IMR-90 (cell line): ENCODE measurements around the gene CTIF. TPM values are rescaled to one million over a fixed set of nuclear protein-coding genes. Genes with fewer than 3 reads are reported as not detected.
A peak's percentile ranks its signal among the peaks of the same experiment; 100 is the strongest.

Experiments used
- ATAC-seq: fragments of 200-7000 bp; cut with Tn5 transposase; 2 replicates; pipeline ENCODE4 v1.9.1; 2020; ENCODE audit warnings: low read depth, mild to moderate bottlenecking, moderate library complexity
- BruUV-seq: library from RNA; stranded (reverse); fragments of 400-500 nt; replicated peaks from 2 replicates; lab custom pipeline; 2021; lab: Mats Ljungman, UMichigan
- CTCF ChIA-PET: fragments of 300-600 bp; formaldehyde crosslinking; extraction: SDS; loops from one replicate; lab custom pipeline; 2021; ENCODE audit warnings: antibody characterized with exemption; lab: Yijun Ruan, JAX
- POLR2A ChIA-PET: fragments of 300-600 bp; sonication (Branson Sonifier 250); formaldehyde crosslinking; loops from one replicate; lab custom pipeline; 2022; ENCODE audit warnings: antibody characterized with exemption; ENCODE audit not compliant: unreplicated experiment; lab: Charles Lee
- DNase-seq: peaks from one replicate; pipeline ENCODE4 v3.0.0; 2013
- H2AFZ ChIP-seq: replicated peaks from 2 replicates; pipeline ENCODE3; 2013; ENCODE audit warnings: low read length, mild to moderate bottlenecking; ENCODE audit not compliant: poor library complexity
- H2AK5ac ChIP-seq: 2 replicates; pipeline ENCODE4 v1.6.1; 2013; ENCODE audit warnings: low read depth, low read length, inconsistent platforms
- H2AK9ac ChIP-seq: replicated peaks from 2 replicates; pipeline ENCODE3; 2013; ENCODE audit warnings: mild to moderate bottlenecking, low read depth, low read length, moderate library complexity; ENCODE audit not compliant: poor library complexity
- H2BK120ac ChIP-seq: 2 replicates; pipeline ENCODE4 v1.6.1; 2013; ENCODE audit warnings: low read depth, low read length, inconsistent platforms
- H2BK15ac ChIP-seq: 3 replicates; pipeline ENCODE4 v1.6.1; 2013; ENCODE audit warnings: low read depth, low read length, inconsistent platforms
- H2BK20ac ChIP-seq: 2 replicates; pipeline ENCODE4 v1.6.1; 2013; ENCODE audit warnings: low read depth, mild to moderate bottlenecking, inconsistent platforms, low read length, moderate library complexity
- H2BK5ac ChIP-seq: 2 replicates; pipeline ENCODE4 v1.6.1; 2013; ENCODE audit warnings: mild to moderate bottlenecking, low read depth, low read length, inconsistent platforms; ENCODE audit not compliant: poor library complexity, severe bottlenecking
- H3K14ac ChIP-seq: replicated peaks from 2 replicates; pipeline ENCODE4 v1.6.1; 2013; ENCODE audit warnings: low read depth, low read length, inconsistent platforms
- H3K18ac ChIP-seq: 2 replicates; pipeline ENCODE4 v1.6.1; 2013; ENCODE audit warnings: low read depth, low read length, control low read depth
- H3K23ac ChIP-seq: 2 replicates; pipeline ENCODE4 v1.6.1; 2013; ENCODE audit warnings: low read depth, low read length, inconsistent platforms
- H3K27ac ChIP-seq: 2 replicates; pipeline ENCODE4 v1.5.1; 2013; ENCODE audit warnings: mild to moderate bottlenecking, control low read depth, low read length; ENCODE audit not compliant: insufficient read depth
- H3K27me3 ChIP-seq: 2 replicates; pipeline ENCODE4 v1.6.1; 2013; ENCODE audit warnings: low read length; ENCODE audit not compliant: control insufficient read depth, insufficient read depth
- H3K36me3 ChIP-seq: 2 replicates; pipeline ENCODE4 v1.6.1; 2013; ENCODE audit warnings: low read length, mixed read lengths; ENCODE audit not compliant: control insufficient read depth, insufficient read depth
- H3K4ac ChIP-seq: 2 replicates; pipeline ENCODE4 v1.6.1; 2013; ENCODE audit warnings: low read depth, low read length, inconsistent platforms
- H3K4me1 ChIP-seq: 2 replicates; pipeline ENCODE4 v1.6.1; 2013; ENCODE audit warnings: low read length, mixed read lengths; ENCODE audit not compliant: control insufficient read depth, insufficient read depth
- H3K4me2 ChIP-seq: 2 replicates; pipeline ENCODE4 v1.6.1; 2013; ENCODE audit warnings: low read depth, mild to moderate bottlenecking, control low read depth, low read length, moderate library complexity
- H3K4me3 ChIP-seq: 2 replicates; pipeline ENCODE4 v1.5.1; 2013; ENCODE audit warnings: low read depth, mild to moderate bottlenecking, control low read depth, low read length, moderate library complexity; ENCODE audit not compliant: insufficient read depth
- H3K56ac ChIP-seq: 2 replicates; pipeline ENCODE4 v1.6.1; 2013; ENCODE audit warnings: low read length, inconsistent platforms; ENCODE audit not compliant: insufficient read depth; ENCODE audit errors: extremely low read depth
- H3K79me1 ChIP-seq, 2 experiments: 2 replicates each; pipeline ENCODE4 v1.6.1; 2013; ENCODE audit warnings: low read length in 2 of 2, inconsistent platforms in 1 of 2, low read depth in 1 of 2
- H3K9ac ChIP-seq: 2 replicates; pipeline ENCODE4 v1.6.1; 2013; ENCODE audit warnings: low read depth, low read length, control low read depth
- H3K9me1 ChIP-seq: 2 replicates; pipeline ENCODE4 v1.6.1; 2013; ENCODE audit warnings: low read length, inconsistent platforms; ENCODE audit not compliant: insufficient read depth
- H3K9me3 ChIP-seq: 2 replicates; pipeline ENCODE4 v1.6.1; 2013; ENCODE audit warnings: low read length; ENCODE audit not compliant: control insufficient read depth, insufficient read depth
- H4K20me1 ChIP-seq: 2 replicates; pipeline ENCODE4 v1.6.1; 2013; ENCODE audit warnings: low read length, inconsistent platforms; ENCODE audit not compliant: insufficient read depth
- H4K5ac ChIP-seq: 2 replicates; pipeline ENCODE4 v1.6.1; 2013; ENCODE audit warnings: mild to moderate bottlenecking, low read depth, low read length, control low read depth
- H4K8ac ChIP-seq, 2 experiments: 2 replicates each; pipeline ENCODE4 v1.6.1; 2013; ENCODE audit warnings: low read depth in 2 of 2, low read length in 2 of 2, control low read depth in 1 of 2, inconsistent platforms in 1 of 2
- H4K91ac ChIP-seq: 2 replicates; pipeline ENCODE4 v1.6.1; 2013; ENCODE audit warnings: low read depth, low read length, inconsistent platforms; ENCODE audit not compliant: insufficient read depth
- BHLHE40 ChIP-seq: fragments of 150-350 bp; IDR thresholded peaks from 2 replicates; pipeline ENCODE4 v1.6.1; 2016; ENCODE audit warnings: mild to moderate bottlenecking, low read depth, low read length
- CHD1 ChIP-seq: IDR thresholded peaks from 2 replicates; pipeline ENCODE4 v1.6.1; 2012; ENCODE audit warnings: low read depth, low read length, improper control_type of control experiment
- ELK1 ChIP-seq: fragments of 150-350 bp; IDR thresholded peaks from 2 replicates; pipeline ENCODE4 v1.6.1; 2016; ENCODE audit warnings: low read depth, mild to moderate bottlenecking, low read length, moderate library complexity, borderline replicate concordance
- FOS ChIP-seq: fragments of 150-350 bp; IDR thresholded peaks from 2 replicates; pipeline ENCODE4 v1.6.1; 2016; ENCODE audit warnings: low read depth, low read length
- MXI1 ChIP-seq: IDR thresholded peaks from 2 replicates; pipeline ENCODE4 v1.6.1; 2012; ENCODE audit warnings: low read depth, mild to moderate bottlenecking, low read length, moderate library complexity, borderline replicate concordance
- NFE2L2 ChIP-seq: fragments of 150-350 bp; IDR thresholded peaks from 2 replicates; pipeline ENCODE4 v1.6.1; 2016; ENCODE audit warnings: low read depth, mild to moderate bottlenecking, low read length
- RFX5 ChIP-seq: IDR thresholded peaks from 2 replicates; pipeline ENCODE4 v1.8.0; 2012; ENCODE audit warnings: low read depth, mild to moderate bottlenecking, low read length, moderate library complexity
- WGBS, 2 experiments: methylation state at CpG; one replicate each; pipeline versions ENCODE4 v1.1.5 to v1.1.7; 2013; ENCODE audit warnings: missing lambda C conversion rate in 2 of 2; ENCODE audit not compliant: insufficient read length in 1 of 2; ENCODE audit errors: extremely low coverage in 2 of 2; 5-methylcytosine and 5-hydroxymethylcytosine counted together
- dilution Hi-C: fragments of 300-500 bp; cut with HindIII; formaldehyde crosslinking; loops from one replicate; pipeline ENCODE4 v1.14.3; 2018; ENCODE audit warnings: low sequenced_read_pairs; ENCODE audit not compliant: unreplicated experiment
- in situ Hi-C: fragments of 300-500 bp; cut with MboI; formaldehyde crosslinking; loops from 3 replicates; pipeline ENCODE4 v1.14.3; 2019; ENCODE audit warnings: low sequenced_read_pairs, inconsistent platforms, mixed read lengths
- intact Hi-C: fragments of 100-400 bp; cut with micrococcal nuclease; formaldehyde crosslinking; loops from 2 replicates; pipeline ENCODE4 v1.10.0; 2022
- polyA plus RNA-seq, 3 experiments: library from polyadenylated mRNA; depleted of rRNA; stranded (reverse); fragments of >200 nt; gene quantifications; 2 replicates each; pipeline ENCODE4 v1.2.3, GENCODE V29; 2012; ENCODE audit warnings: low replicate concordance in 1 of 3
- total RNA-seq: library from RNA; depleted of rRNA; stranded (reverse); fragments of >200 nt; gene quantifications from 2 replicates; pipeline ENCODE4 v1.2.3, GENCODE V29; 2012
- TF ChIP-seq, protein P1 (sequence below): conservative IDR thresholded peaks from 2 replicates; pipeline ENCODE4 v1.5.1; 2012; ENCODE audit warnings: mild to moderate bottlenecking, low read depth, low read length, improper control_type of control experiment

Gene CTIF
- total and polyA plus RNA-seq, 2 of the 4 experiments (the other 2 are of a cell fraction) = 25.1 to 57.0 TPM

DNA sequence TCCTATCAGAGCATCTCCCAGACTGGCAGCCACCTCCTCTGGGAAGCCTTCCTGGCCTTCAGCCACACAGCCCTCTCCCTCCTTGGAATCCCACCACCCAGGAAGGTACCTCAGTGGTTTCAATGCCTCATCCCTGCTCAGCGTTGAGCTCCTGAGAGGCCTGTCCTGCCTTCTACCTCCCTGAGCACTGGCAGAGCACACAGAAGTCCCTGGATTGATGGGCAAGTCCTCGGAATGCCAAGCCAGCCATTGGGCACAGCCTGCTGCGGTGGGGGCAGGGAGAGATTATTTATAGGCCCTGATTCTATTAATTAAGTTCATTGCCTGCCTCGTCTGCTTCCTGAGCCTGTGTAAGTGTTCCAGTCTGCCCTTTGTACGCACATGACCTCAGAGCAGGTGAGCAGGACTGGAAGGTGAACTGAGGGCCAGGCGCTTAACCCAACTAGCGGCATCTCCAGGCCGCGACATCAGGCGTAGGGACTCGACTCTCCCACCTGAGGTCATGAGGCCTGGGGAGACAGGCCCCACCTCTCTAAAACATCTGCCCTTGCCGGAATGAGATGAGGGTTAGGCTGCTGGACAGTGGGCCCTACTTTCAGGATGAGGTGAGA, 348.6 kb downstream of the CTIF start (continued):
- no peak for TF ChIP-seq NFE2L2

DNA sequence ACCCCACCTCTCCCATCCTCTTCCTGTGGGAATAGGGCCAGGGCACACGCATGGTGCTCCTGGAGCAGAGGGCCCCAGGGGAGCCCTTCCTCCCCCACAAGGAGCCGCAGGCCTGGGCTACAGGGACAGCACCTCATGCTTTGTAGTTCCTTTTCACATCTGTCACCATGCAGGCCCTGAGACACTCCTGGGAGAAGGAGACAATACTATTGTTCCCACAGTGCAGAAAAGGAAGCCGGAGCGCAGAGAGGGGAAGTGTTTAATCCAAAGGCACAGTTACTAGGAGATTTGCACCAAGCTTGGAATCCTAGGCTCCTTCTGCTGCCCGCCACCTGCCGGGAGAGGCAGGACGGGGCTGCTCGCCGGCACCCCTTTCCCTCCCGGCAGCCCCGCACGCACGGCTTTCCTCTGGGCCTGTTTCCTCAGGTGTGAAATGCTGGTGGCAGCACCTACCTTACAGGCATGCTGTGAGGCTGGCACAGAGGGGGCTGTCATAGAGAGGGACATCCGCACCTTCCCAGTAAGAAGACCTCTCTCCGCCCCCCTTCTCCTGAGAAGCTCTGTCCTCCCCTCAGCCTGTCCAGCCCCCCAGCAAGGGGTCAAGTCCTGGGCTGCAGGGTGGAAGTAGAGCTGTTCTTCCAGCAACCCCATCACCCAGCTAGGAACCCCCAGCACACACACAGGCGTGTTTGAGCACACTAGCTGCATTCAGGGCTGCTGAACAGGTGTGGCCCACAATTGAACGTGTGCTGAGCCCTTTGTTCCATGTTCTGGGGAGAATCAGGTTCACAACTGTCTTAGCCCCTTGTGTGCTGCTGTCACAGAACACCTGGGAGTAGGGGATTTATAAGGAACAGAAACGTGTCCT, 349.3 kb downstream of the CTIF start:
- H2AK9ac ChIP-seq = no peak overlapping the region
- no peak overlapping the region for H4K8ac ChIP-seq
- H2BK15ac ChIP-seq = no peak overlapping the region
- no peak overlapping the region for H3K27ac ChIP-seq
- peaks cover 8% of the 10 kb centered on the region for H3K4me1 ChIP-seq
- no peak overlapping the region for H3K56ac ChIP-seq
- no peak overlapping the region for H3K4ac ChIP-seq
- CTCF ChIA-PET = no interaction called here
- no peak overlapping the region for H3K14ac ChIP-seq
- no peak overlapping the region for H4K5ac ChIP-seq
- no peak for ATAC-seq
- no peak overlapping the region for H4K91ac ChIP-seq
- no peak overlapping the region for H2BK120ac ChIP-seq
- no peak for DNase-seq
- POLR2A ChIA-PET = no interaction called here
- H3K9ac ChIP-seq = no peak overlapping the region
- in situ Hi-C loops (no loop called here), intact Hi-C loops (no loop called here), dilution Hi-C loops (no loop called here)
- no peak overlapping the region for H3K4me2 ChIP-seq
- H2BK5ac ChIP-seq = no peak overlapping the region
- H3K18ac ChIP-seq = no peak overlapping the region
- no peaks in the 10 kb centered on the region for H3K36me3 ChIP-seq
- H2BK20ac ChIP-seq = no peak overlapping the region
- TF ChIP-seq NFE2L2 (no peak), ELK1 (no peak), BHLHE40 (no peak), FOS (no peak), MXI1 (no peak), CHD1 (no peak), RFX5 (no peak)
- TF ChIP-seq, protein P1, sequence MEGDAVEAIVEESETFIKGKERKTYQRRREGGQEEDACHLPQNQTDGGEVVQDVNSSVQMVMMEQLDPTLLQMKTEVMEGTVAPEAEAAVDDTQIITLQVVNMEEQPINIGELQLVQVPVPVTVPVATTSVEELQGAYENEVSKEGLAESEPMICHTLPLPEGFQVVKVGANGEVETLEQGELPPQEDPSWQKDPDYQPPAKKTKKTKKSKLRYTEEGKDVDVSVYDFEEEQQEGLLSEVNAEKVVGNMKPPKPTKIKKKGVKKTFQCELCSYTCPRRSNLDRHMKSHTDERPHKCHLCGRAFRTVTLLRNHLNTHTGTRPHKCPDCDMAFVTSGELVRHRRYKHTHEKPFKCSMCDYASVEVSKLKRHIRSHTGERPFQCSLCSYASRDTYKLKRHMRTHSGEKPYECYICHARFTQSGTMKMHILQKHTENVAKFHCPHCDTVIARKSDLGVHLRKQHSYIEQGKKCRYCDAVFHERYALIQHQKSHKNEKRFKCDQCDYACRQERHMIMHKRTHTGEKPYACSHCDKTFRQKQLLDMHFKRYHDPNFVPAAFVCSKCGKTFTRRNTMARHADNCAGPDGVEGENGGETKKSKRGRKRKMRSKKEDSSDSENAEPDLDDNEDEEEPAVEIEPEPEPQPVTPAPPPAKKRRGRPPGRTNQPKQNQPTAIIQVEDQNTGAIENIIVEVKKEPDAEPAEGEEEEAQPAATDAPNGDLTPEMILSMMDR = no peak
- peaks cover 3% of the 10 kb centered on the region; the same call in 1 of the 2 replicates for H3K9me1 ChIP-seq
- no peak overlapping the region for H3K4me3 ChIP-seq
- H3K27me3 ChIP-seq = no peaks in the 10 kb centered on the region
- BruUV-seq = no TSS peak
- no peak overlapping the region for H2AFZ ChIP-seq
- WGBS, 2 experiments = 97% methylated on average over 11 of the region's 18 CpGs; no CpG with 5 or more reads in 1 of the 2 experiments
- H4K20me1 ChIP-seq = no peaks in the 10 kb centered on the region
- H3K9me3 ChIP-seq = no peaks in the 10 kb centered on the region
- no peak overlapping the region for H3K23ac ChIP-seq
- H2AK5ac ChIP-seq = peak overlapping the region; percentile 24; the same call in 1 of the 2 replicates
- no peaks in the 10 kb centered on the region for H3K79me1 ChIP-seq
